Measurements from ENCODE around the gene ZNF398.

The ZNF398 gene

GRCh38 chr7:149172534-149172920, 25.3 kb downstream of the ZNF398 start:
- Mint-ChIP-seq H3K4me1 (ENCODE audit: low read depth) (no peaks in the 10 kb centered on the region), H3K27me3 (no peaks in the 10 kb centered on the region), H3K4me3 (no peak overlapping the region), H3K9me3 (no peaks in the 10 kb centered on the region), H3K36me3 (ENCODE audit: low read depth) (peaks cover 45% of the 10 kb centered on the region), H3K27ac (no peak overlapping the region)

GRCh38 chr7:149175150-149175549, 27.9 kb downstream of the ZNF398 start:
- Mint-ChIP-seq H3K27ac (no peak overlapping the region), H3K4me3 (no peak overlapping the region), H3K9me3 (no peaks in the 10 kb centered on the region), H3K36me3 (ENCODE audit: low read depth) (peaks cover 50% of the 10 kb centered on the region), H3K4me1 (ENCODE audit: low read depth) (no peaks in the 10 kb centered on the region), H3K27me3 (no peaks in the 10 kb centered on the region)

- Mint-ChIP-seq H3K27me3 (no peaks in the 10 kb centered on the region), H3K9me3 (no peaks in the 10 kb centered on the region), H3K4me1 (ENCODE audit: low read depth) (no peaks in the 10 kb centered on the region), H3K27ac (no peak overlapping the region), H3K4me3 (no peak overlapping the region), H3K36me3 (ENCODE audit: low read depth) (peaks cover 45% of the 10 kb centered on the region)
Measured at GRCh38 chr7:149179241-149179640, 32.0 kb downstream of the ZNF398 start.

GRCh38 chr7:149180722-149181449, 33.6 kb downstream of the ZNF398 start:
- Mint-ChIP-seq H3K36me3 (ENCODE audit: low read depth) (peaks cover 45% of the 10 kb centered on the region), H3K27ac (no peak overlapping the region), H3K27me3 (no peaks in the 10 kb centered on the region), H3K4me3 (no peak overlapping the region), H3K4me1 (ENCODE audit: low read depth) (no peaks in the 10 kb centered on the region), H3K9me3 (no peaks in the 10 kb centered on the region)

- Mint-ChIP-seq H3K4me1 (ENCODE audit: low read depth) (no peaks in the 10 kb centered on the region), H3K9me3 (no peaks in the 10 kb centered on the region), H3K27me3 (no peaks in the 10 kb centered on the region), H3K4me3 (no peak overlapping the region), H3K27ac (no peak overlapping the region), H3K36me3 (ENCODE audit: low read depth) (peaks cover 43% of the 10 kb centered on the region)
Measured at GRCh38 chr7:149181450-149181790, 34.2 kb downstream of the ZNF398 start.

- Mint-ChIP-seq H3K4me1 (ENCODE audit: low read depth) (no peaks in the 10 kb centered on the region), H3K27ac (no peak overlapping the region), H3K4me3 (no peak overlapping the region), H3K27me3 (no peaks in the 10 kb centered on the region), H3K9me3 (no peaks in the 10 kb centered on the region), H3K36me3 (ENCODE audit: low read depth) (peaks cover 18% of the 10 kb centered on the region)
Measured at GRCh38 chr7:149184274-149184673, 37.0 kb downstream of the ZNF398 start.

- no peak overlapping the region for H3K4me3 Mint-ChIP-seq
- H3K36me3 Mint-ChIP-seq (ENCODE audit: low read depth), result no peaks in the 10 kb centered on the region
- no peaks in the 10 kb centered on the region for H3K9me3 Mint-ChIP-seq
- no peaks in the 10 kb centered on the region for H3K27me3 Mint-ChIP-seq
- H3K4me1 Mint-ChIP-seq (ENCODE audit: low read depth), result peaks cover 14% of the 10 kb centered on the region
- H3K27ac Mint-ChIP-seq, result no peak overlapping the region
Measured at GRCh38 chr7:149188213-149188612, 41.0 kb downstream of the ZNF398 start.

GRCh38 chr7:149188637-149189259, 41.5 kb downstream of the ZNF398 start:
- no peaks in the 10 kb centered on the region for H3K9me3 Mint-ChIP-seq
- no peak overlapping the region for H3K4me3 Mint-ChIP-seq
- peaks cover 14% of the 10 kb centered on the region for H3K4me1 Mint-ChIP-seq (ENCODE audit: low read depth)
- no peaks in the 10 kb centered on the region for H3K36me3 Mint-ChIP-seq (ENCODE audit: low read depth)
- H3K27me3 Mint-ChIP-seq, result no peaks in the 10 kb centered on the region
- H3K27ac Mint-ChIP-seq, result no peak overlapping the region

- Mint-ChIP-seq H3K27me3 (no peaks in the 10 kb centered on the region), H3K27ac (peak overlapping the region; percentile 57), H3K4me1 (ENCODE audit: low read depth) (peaks cover 24% of the 10 kb centered on the region), H3K9me3 (no peaks in the 10 kb centered on the region), H3K36me3 (ENCODE audit: low read depth) (no peaks in the 10 kb centered on the region), H3K4me3 (peak overlapping the region; percentile 2)
Measured at GRCh38 chr7:149191851-149192250, 44.6 kb downstream of the ZNF398 start.

GRCh38 chr7:149194799-149195179, 47.5 kb downstream of the ZNF398 start:
- no peaks in the 10 kb centered on the region for H3K27me3 Mint-ChIP-seq
- no peak overlapping the region for H3K27ac Mint-ChIP-seq
- H3K36me3 Mint-ChIP-seq (ENCODE audit: low read depth), result peaks cover 22% of the 10 kb centered on the region
- peak overlapping the region; percentile 83 for H3K4me3 Mint-ChIP-seq
- H3K9me3 Mint-ChIP-seq, result no peaks in the 10 kb centered on the region
- H3K4me1 Mint-ChIP-seq (ENCODE audit: low read depth), result peaks cover 48% of the 10 kb centered on the region

GRCh38 chr7:149195180-149196150, 48.2 kb downstream of the ZNF398 start, which contains the start of gene ZNF282:
ZNF282 (plus strand) TSS chr7:149195546; CDS start chr7:149195590, 44 bp downstream.
- H3K36me3 Mint-ChIP-seq (ENCODE audit: low read depth), result peaks cover 28% of the 10 kb centered on the region
- H3K4me1 Mint-ChIP-seq (ENCODE audit: low read depth), result peaks cover 53% of the 10 kb centered on the region
- peak within 1 kb of the TSS; percentile 95 for H3K4me3 Mint-ChIP-seq
- H3K9me3 Mint-ChIP-seq, result no peaks in the 10 kb centered on the region
- H3K27ac Mint-ChIP-seq, result peak within 1 kb of the TSS; percentile 96
- no peaks in the 10 kb centered on the region for H3K27me3 Mint-ChIP-seq

- Mint-ChIP-seq H3K9me3 (no peaks in the 10 kb centered on the region), H3K36me3 (ENCODE audit: low read depth) (peaks cover 35% of the 10 kb centered on the region), H3K4me3 (peak overlapping the region; percentile 95), H3K27ac (peak overlapping the region; percentile 96), H3K4me1 (ENCODE audit: low read depth) (peaks cover 51% of the 10 kb centered on the region), H3K27me3 (no peaks in the 10 kb centered on the region)
Measured at GRCh38 chr7:149196151-149196704, 49.0 kb downstream of the ZNF398 start.

- peak overlapping the region; percentile 96 for H3K27ac Mint-ChIP-seq
- H3K4me1 Mint-ChIP-seq (ENCODE audit: low read depth), result peaks cover 47% of the 10 kb centered on the region
Measured at GRCh38 chr7:149196705-149197171, 49.5 kb downstream of the ZNF398 start.

GRCh38 chr7:149197675-149198074, 50.4 kb downstream of the ZNF398 start:
- H3K36me3 Mint-ChIP-seq (ENCODE audit: low read depth), result peaks cover 44% of the 10 kb centered on the region
- H3K9me3 Mint-ChIP-seq, result no peaks in the 10 kb centered on the region
- H3K27me3 Mint-ChIP-seq, result no peaks in the 10 kb centered on the region
- peaks cover 46% of the 10 kb centered on the region for H3K4me1 Mint-ChIP-seq (ENCODE audit: low read depth)
- peak overlapping the region; percentile 96 for H3K27ac Mint-ChIP-seq
- peak overlapping the region; percentile 95 for H3K4me3 Mint-ChIP-seq

More at GRCh38 chr7:149196705-149197171, 49.5 kb downstream of the ZNF398 start:
- Mint-ChIP-seq H3K4me3 (peak overlapping the region; percentile 95), H3K9me3 (no peaks in the 10 kb centered on the region), H3K36me3 (ENCODE audit: low read depth) (peaks cover 39% of the 10 kb centered on the region), H3K27me3 (no peaks in the 10 kb centered on the region)

Measured in stimulated activated naive CD8-positive, alpha-beta T cell treated with anti-CD3 and anti-CD28 coated beads, Interleukin-15, Interleukin-2, amounts not matched to agents 100 ng/mL and 50 ng/mL, for 24 hours (primary cell).